Measurements from ENCODE around the gene SEMA4D.

SEMA4D gene

GRCh38 chr9:89442981-89443814 is 54.7 kb downstream of the SEMA4D start:
- no peak for DNase-seq

GRCh38 chr9:89442501-89442978 is 55.4 kb downstream of the SEMA4D start:
- DNase-seq: no peak

GRCh38 chr9:89441986-89442385 is 55.9 kb downstream of the SEMA4D start:
- DNase-seq: no peak

GRCh38 chr9:89441655-89441970 is 56.3 kb downstream of the SEMA4D start:
- no peak for DNase-seq

GRCh38 chr9:89440951-89441654 is 56.8 kb downstream of the SEMA4D start:
- DNase-seq: no peak

- no peak for DNase-seq
Observed at GRCh38 chr9:89440548-89440947, 57.4 kb downstream of the SEMA4D start.

GRCh38 chr9:89440046-89440445 is 57.9 kb downstream of the SEMA4D start:
- DNase-seq: no peak

- no peak for DNase-seq
Observed at GRCh38 chr9:89439571-89439970, 58.3 kb downstream of the SEMA4D start.

GRCh38 chr9:89438194-89438593 is 59.7 kb downstream of the SEMA4D start:
- no peak for DNase-seq

GRCh38 chr9:89437772-89438171 is 60.1 kb downstream of the SEMA4D start:
- no peak for DNase-seq

GRCh38 chr9:89436963-89437625 is 60.8 kb downstream of the SEMA4D start:
- DNase-seq: no peak

- DNase-seq: no peak
Observed at GRCh38 chr9:89436326-89436725, 61.6 kb downstream of the SEMA4D start.

GRCh38 chr9:89435071-89435823 is 62.7 kb downstream of the SEMA4D start:
- DNase-seq: no peak

GRCh38 chr9:89434636-89435035 is 63.3 kb downstream of the SEMA4D start:
- DNase-seq: no peak

GRCh38 chr9:89433826-89434225 is 64.1 kb downstream of the SEMA4D start:
- no peak for DNase-seq

- DNase-seq: no peak
Observed at GRCh38 chr9:89432986-89433530, 64.9 kb downstream of the SEMA4D start.

GRCh38 chr9:89431930-89432725 is 65.8 kb downstream of the SEMA4D start:
- no peak for DNase-seq

- no peak for DNase-seq
Observed at GRCh38 chr9:89430995-89431394, 66.9 kb downstream of the SEMA4D start.

- DNase-seq: no peak
Observed at GRCh38 chr9:89428901-89429890, 68.7 kb downstream of the SEMA4D start.

- no peak for DNase-seq
Observed at GRCh38 chr9:89428222-89428761, 69.6 kb downstream of the SEMA4D start.

All from T1000 (cell line).